Right renal cortex interstitium (tissue), 3 donors: Measurements from ENCODE around the gene CC2D2B. TPM values are rescaled to one million over a fixed set of nuclear protein-coding genes. Genes with fewer than 3 reads are reported as not detected.

ENCODE experiments used
- DNase-seq, 3 donors: peaks; one replicate each; pipeline ENCODE4 v3.0.0-alpha.2; 2013; ENCODE audit warnings: low read depth in 3 of 3, low spot score in 2 of 3
- polyA plus RNA-seq, 3 donors: library from polyadenylated mRNA; unstranded; fragments of 120-200 nt; gene quantifications; one replicate each; pipeline ENCODE4 v1.2.1, GENCODE V29; 2013; ENCODE audit not compliant: insufficient read length in 3 of 3

CC2D2B gene
- polyA plus RNA-seq, 3 donors: 0.83 to 1.6 (median 1.2) TPM

GRCh38 chr10:96072674-96073073, 164.9 kb downstream of the CC2D2B start:
- DNase-seq: no peak

DNA sequence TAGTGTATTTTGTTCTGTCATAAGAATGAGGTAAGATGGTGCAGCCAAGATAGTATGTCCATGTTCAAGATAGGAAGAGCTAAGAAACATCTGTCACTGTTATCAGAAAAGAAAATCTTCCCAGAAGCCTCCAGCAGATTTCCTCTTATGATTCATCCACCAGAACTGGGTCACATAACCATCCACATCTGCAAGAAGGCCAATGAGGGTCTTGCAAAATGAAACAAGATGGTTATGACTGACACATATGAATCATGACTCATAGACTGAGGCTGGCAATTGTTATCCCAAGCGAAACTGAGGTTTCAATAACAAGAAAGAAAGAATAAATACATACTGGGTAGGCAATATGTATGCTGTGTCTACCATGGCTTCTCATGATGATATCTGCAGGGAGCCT, 165.9 kb downstream of the CC2D2B start:
- DNase-seq: no peak

DNA sequence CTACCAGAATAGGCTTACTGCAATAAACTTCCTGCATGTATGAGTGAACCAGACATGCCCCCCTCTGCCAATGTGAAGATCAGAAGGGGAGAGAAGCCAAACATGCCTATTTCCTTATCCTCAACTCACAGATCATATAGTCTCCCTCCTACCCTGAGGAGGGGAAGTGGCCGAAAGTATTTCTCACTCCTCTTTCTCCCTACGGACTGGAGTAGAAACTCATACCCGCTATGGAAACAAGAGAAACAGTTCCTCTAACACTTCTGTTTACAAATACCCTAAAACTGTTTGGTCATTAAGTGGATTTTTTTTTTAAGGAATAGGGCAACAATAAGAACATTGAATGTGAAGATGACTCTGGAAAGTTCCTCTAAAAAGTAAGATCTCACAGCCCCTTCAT, 167.0 kb downstream of the CC2D2B start:
- DNase-seq: no peak

DNA sequence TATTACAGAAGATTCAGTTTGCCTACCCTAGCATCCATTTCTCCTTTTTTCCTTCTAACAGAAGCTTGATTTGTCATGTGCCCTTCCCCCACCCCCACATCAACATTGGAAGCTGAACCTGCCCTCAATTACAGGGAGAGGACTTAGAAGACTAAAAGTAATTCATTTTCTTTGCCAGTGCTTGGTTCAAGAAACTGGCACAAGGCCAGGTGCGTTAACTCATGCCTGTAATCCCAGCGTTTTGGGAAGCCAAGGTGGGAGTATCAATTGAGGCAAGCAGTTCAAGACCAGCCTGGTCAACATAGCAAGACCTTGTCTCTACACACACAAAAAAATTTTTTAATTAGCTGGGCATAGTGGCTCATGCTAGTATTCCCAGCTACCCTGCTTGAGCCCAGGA, 168.2 kb downstream of the CC2D2B start:
- DNase-seq: no peak

DNA sequence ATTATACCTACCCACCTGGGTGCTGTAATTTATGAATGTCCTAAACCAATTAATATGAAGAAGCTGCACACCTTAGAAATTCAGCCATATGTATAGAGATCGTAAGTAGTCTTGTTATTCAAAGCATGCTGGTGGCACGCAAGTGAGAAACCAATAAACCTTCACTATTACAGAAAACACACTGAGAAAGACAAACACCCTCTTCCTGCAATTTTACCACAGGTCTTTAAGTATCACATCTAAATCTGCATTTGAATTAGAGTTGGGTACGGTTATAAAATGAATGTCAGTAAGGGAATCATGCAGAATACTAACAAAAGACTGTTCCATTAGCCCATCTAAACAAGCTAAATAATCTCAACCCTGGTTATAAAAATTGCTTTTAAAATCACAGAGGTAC, 169.4 kb downstream of the CC2D2B start:
- no peak for DNase-seq

- DNase-seq: no peak
Measured at GRCh38 chr10:96082153-96082552, 174.4 kb downstream of the CC2D2B start.

Other genes starting within 250 kb of the CC2D2B start
- 10 to 100 TPM; 73.7 to 81.7 (median 78.0) TPM for gene TCTN3, start 214.0 kb upstream of the CC2D2B start, polyA plus RNA-seq
- gene ENTPD1, start 151.8 kb upstream of the CC2D2B start, polyA plus RNA-seq: 10 to 100 TPM; 22.2 to 27.0 (median 23.5) TPM
- 10 to 100 TPM; 16.3 to 17.8 (median 17.1) TPM for gene CCNJ, start 135.6 kb downstream of the CC2D2B start, polyA plus RNA-seq
- gene ZNF518A, start 222.3 kb downstream of the CC2D2B start, polyA plus RNA-seq: 10 to 100 TPM; 36.8 to 39.3 (median 39.2) TPM